Type B pancreatic cell (in vitro differentiated cells): ENCODE measurements around the gene GRK3. TPM values are rescaled to one million over a fixed set of nuclear protein-coding genes. Genes with fewer than 3 reads are reported as not detected.

Experiments
- DNase-seq: peaks from one replicate; pipeline ENCODE4 v3.0.0; 2021; ENCODE audit warnings: mixed read lengths; ENCODE audit not compliant: unreplicated experiment; ENCODE audit errors: extremely low spot score
- H3K27ac Mint-ChIP-seq: 2 replicates; pipeline ENCODE4 v1.8.0; 2021; ENCODE audit warnings: mild to moderate bottlenecking, mixed read lengths
- H3K27me3 Mint-ChIP-seq: 2 replicates; pipeline ENCODE4 v1.8.0; 2021; ENCODE audit warnings: mixed read lengths
- H3K36me3 Mint-ChIP-seq: 2 replicates; pipeline ENCODE4 v1.8.0; 2021; ENCODE audit warnings: mixed read lengths
- H3K4me1 Mint-ChIP-seq: one replicate; pipeline ENCODE4 v1.8.0; 2021; ENCODE audit warnings: mixed read lengths; ENCODE audit not compliant: unreplicated experiment
- H3K4me3 Mint-ChIP-seq: 2 replicates; pipeline ENCODE4 v1.8.0; 2021; ENCODE audit warnings: mild to moderate bottlenecking, mixed read lengths
- H3K9me3 Mint-ChIP-seq: 2 replicates; pipeline ENCODE4 v1.8.0; 2021; ENCODE audit warnings: mixed read lengths
- total RNA-seq: library from RNA; stranded (reverse); gene quantifications from 2 replicates; pipeline ENCODE4 v1.2.1, GENCODE V29; 2021; ENCODE audit warnings: low replicate concordance
- TF ChIP-seq, protein P1 (sequence below): fragments of 200-600 bp; sonication (generic); conservative IDR thresholded peaks from 2 replicates; pipeline ENCODE4 v1.5.0; 2021; ENCODE audit warnings: antibody characterized with exemption, mild to moderate bottlenecking

The GRK3 gene
- total RNA-seq, 1 donor from 2014 or later, result 14.0 TPM

DNA sequence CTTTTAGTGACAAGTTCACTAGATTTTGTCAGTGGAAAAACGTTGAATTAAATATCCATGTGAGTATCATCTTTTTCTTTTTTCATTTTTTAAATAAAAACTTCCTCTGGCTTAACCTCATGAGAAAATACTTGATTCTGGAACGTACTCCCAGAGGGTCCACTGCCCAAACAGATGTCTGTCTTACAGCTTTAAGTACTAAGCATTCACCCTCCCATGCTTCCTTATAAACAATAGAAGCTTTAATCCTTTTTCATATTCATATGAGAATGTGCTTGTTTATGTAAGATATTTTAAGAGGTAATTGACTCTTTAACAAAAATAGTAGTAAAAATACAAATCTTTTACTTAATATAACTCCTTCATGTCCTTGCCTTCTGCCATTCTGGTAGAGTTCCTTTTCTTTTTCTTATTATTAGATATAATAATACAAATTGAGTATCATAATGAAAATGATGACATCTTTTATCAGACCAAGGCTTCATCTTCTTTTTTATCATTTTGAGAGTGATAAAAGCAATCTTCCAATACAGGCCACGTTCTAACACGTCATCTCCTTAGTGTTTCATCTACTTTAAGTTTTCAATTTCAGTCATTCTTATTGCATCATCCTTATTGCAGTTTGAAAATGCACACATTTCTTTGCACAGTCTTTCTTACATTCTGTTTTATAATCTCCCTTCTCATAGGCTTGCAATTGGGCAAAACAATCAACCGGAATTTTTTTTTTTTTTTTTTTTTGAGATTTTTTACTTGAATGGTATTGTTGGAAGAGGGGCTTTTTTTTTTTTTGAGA is 108.0 kb downstream of the GRK3 start:
- H3K27me3 Mint-ChIP-seq, result no peaks in the 10 kb centered on the region
- H3K4me3 Mint-ChIP-seq, result no peak overlapping the region
- H3K9me3 Mint-ChIP-seq, result no peaks in the 10 kb centered on the region
- DNase-seq, result no peak
- H3K4me1 Mint-ChIP-seq, result peaks cover 10% of the 10 kb centered on the region
- TF ChIP-seq, protein P1, sequence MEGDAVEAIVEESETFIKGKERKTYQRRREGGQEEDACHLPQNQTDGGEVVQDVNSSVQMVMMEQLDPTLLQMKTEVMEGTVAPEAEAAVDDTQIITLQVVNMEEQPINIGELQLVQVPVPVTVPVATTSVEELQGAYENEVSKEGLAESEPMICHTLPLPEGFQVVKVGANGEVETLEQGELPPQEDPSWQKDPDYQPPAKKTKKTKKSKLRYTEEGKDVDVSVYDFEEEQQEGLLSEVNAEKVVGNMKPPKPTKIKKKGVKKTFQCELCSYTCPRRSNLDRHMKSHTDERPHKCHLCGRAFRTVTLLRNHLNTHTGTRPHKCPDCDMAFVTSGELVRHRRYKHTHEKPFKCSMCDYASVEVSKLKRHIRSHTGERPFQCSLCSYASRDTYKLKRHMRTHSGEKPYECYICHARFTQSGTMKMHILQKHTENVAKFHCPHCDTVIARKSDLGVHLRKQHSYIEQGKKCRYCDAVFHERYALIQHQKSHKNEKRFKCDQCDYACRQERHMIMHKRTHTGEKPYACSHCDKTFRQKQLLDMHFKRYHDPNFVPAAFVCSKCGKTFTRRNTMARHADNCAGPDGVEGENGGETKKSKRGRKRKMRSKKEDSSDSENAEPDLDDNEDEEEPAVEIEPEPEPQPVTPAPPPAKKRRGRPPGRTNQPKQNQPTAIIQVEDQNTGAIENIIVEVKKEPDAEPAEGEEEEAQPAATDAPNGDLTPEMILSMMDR, result no peak
- peaks cover 4% of the 10 kb centered on the region for H3K36me3 Mint-ChIP-seq
- H3K27ac Mint-ChIP-seq, result no peak overlapping the region

DNA sequence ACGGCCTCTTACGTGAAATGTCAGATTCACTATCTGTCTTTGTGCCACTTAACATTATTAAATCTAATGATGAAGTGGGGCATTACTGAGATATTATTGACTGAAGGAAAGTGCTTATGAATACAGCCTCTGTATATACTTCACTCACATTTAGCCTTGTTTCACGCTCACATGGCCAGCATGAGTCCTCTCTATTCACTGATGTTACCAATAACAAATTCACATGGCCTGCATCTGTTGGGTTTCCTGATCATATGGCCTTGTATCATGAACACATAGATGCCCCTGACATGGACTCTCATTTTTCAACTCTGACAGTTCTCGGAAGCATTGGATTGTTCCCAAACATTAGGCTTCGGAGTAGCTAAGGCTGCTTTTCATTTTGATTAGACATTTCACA is 109.2 kb downstream of the GRK3 start:
- no peak for DNase-seq
- Mint-ChIP-seq H3K9me3 (no peaks in the 10 kb centered on the region), H3K27me3 (no peaks in the 10 kb centered on the region), H3K4me3 (no peak overlapping the region), H3K27ac (no peak overlapping the region), H3K36me3 (peaks cover 4% of the 10 kb centered on the region), H3K4me1 (peaks cover 4% of the 10 kb centered on the region)
- TF ChIP-seq, protein P1, result no peak

DNA sequence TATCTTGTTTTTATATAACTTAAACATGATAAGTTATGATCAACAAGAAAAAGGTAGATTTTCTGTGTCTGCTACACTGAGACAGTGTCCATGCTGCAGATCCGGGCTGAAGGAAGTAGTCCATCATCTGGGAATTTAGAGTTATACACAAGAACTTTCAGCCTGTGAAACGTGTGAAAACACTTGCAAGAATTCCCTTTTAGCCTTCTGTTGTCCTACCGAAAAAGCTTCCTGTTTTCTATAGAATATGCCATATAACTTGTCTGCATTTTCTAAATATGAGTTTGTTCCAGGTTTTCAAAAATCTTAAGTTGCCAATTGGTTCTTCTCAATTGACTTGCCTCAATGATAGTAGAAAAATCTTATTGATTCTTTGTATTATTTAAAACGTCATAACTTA is 113.2 kb downstream of the GRK3 start:
- peaks cover 4% of the 10 kb centered on the region for H3K36me3 Mint-ChIP-seq
- DNase-seq, result no peak
- H3K4me1 Mint-ChIP-seq, result peaks cover 12% of the 10 kb centered on the region
- no peak overlapping the region for H3K27ac Mint-ChIP-seq
- H3K27me3 Mint-ChIP-seq, result no peaks in the 10 kb centered on the region
- no peaks in the 10 kb centered on the region for H3K9me3 Mint-ChIP-seq
- H3K4me3 Mint-ChIP-seq, result no peak overlapping the region
- TF ChIP-seq, protein P1, result no peak

DNA sequence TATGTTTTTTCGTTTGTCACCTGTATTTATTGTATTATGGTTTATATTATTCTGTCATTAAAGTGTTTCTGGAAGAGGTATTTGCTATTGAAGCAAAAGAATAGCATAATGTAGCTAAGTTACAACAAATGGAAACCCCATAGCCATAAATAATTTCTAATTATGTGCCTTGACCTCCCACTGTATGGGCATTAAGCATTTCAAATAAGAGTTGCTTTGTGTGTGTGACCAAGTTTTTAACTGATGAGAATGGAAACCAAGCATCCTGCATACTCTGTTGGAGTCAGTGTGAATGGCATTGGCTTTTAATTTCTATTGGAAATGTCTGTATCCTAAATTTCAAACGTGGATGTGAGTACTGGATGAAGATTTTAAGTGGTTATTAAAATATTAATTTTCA is 115.6 kb downstream of the GRK3 start:
- H3K4me1 Mint-ChIP-seq, result peaks cover 13% of the 10 kb centered on the region
- no peaks in the 10 kb centered on the region for H3K9me3 Mint-ChIP-seq
- no peak overlapping the region for H3K4me3 Mint-ChIP-seq
- DNase-seq, result no peak
- TF ChIP-seq, protein P1, result no peak
- no peaks in the 10 kb centered on the region for H3K27me3 Mint-ChIP-seq
- H3K27ac Mint-ChIP-seq, result no peak overlapping the region
- peaks cover 3% of the 10 kb centered on the region for H3K36me3 Mint-ChIP-seq

DNA sequence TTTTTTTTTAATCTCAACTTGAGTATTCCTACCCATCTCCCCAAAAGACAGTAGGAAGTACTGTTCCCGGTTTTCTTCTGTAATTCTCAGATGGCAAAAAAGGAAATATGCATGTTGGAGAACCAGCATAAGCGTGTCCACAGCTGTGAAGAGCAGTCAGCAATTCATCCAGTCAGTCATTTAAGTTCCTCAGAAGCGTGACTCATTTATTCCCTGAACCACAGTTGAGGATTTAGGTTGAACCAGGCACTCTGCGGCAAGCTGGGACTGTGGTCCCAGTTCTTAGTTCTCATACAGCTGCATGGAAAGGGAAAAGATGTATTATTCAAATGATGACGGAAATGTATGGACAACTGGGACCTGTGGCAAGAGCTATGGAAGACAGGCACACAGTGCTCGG is 116.5 kb downstream of the GRK3 start:
- Mint-ChIP-seq H3K27me3 (no peaks in the 10 kb centered on the region), H3K36me3 (no peaks in the 10 kb centered on the region), H3K9me3 (no peaks in the 10 kb centered on the region), H3K4me1 (peaks cover 13% of the 10 kb centered on the region), H3K27ac (no peak overlapping the region), H3K4me3 (no peak overlapping the region)
- no peak for DNase-seq
- TF ChIP-seq, protein P1, result no peak
